Left cardiac atrium (tissue), 2 donors: ENCODE data around the gene RAX2. TPM values are rescaled to one million over a fixed set of nuclear protein-coding genes. Genes with fewer than 3 reads are reported as not detected.

ENCODE experiments used
- total RNA-seq, 2 donors: library from RNA; stranded (reverse); fragmentation: NEBNext Ultra II Directional; extraction: Animal tissue kit (Norgen Biotek cat#: 25700); gene quantifications; one replicate each; pipeline ENCODE4 v1.2.1, GENCODE V29; 2021
- donor health status: DM: no; HTN: yes; CAD: no; lungs with severe emphysema.
- donor health status: DM: yes; HTN: yes; CAD: no.

RAX2 gene
- total RNA-seq, 2 donors from 2014 or later, result not detected

Other genes starting within 250 kb of the RAX2 start
- gene TEKTIP1, start 233.1 kb downstream of the RAX2 start, total RNA-seq, result under 1 TPM in 1 of 2 donors, not detected in 1; 0.52 TPM
- 10 to 100 TPM; 29.8 to 40.4 TPM for gene MFSD12, start 214.6 kb downstream of the RAX2 start, total RNA-seq
- gene HMG20B, start 199.3 kb downstream of the RAX2 start, total RNA-seq, result 10 to 100 TPM; 34.8 to 42.0 TPM
- gene GIPC3, start 186.8 kb downstream of the RAX2 start, total RNA-seq, result 1 to 10 TPM; 1.5 to 1.6 TPM
- 1 to 10 TPM; 2.3 to 3.7 TPM for gene TBXA2R, start 165.4 kb downstream of the RAX2 start, total RNA-seq
- gene CACTIN, start 145.4 kb downstream of the RAX2 start, total RNA-seq, result 10 to 100 TPM; 12.5 to 12.9 TPM
- gene PIP5K1C, start 71.8 kb downstream of the RAX2 start, total RNA-seq, result 10 to 100 TPM; 36.6 to 44.3 TPM
- under 1 TPM in 1 of 2 donors, not detected in 1; 0.32 TPM for gene TJP3, start 63.8 kb downstream of the RAX2 start, total RNA-seq
- gene APBA3, start 10.5 kb downstream of the RAX2 start, total RNA-seq, result 10 to 100 TPM; 12.6 to 12.7 TPM
- 10 to 100 TPM; 63.6 to 68.9 TPM for gene MRPL54, start 9.5 kb downstream of the RAX2 start, total RNA-seq
- 1 to 10 TPM in 1 of 2 donors, under 1 TPM in 1; 0.92 to 1.4 TPM for gene MATK, start 14.2 kb upstream of the RAX2 start, total RNA-seq
- under 1 TPM; 0.29 to 0.35 TPM for gene ZFR2, start 96.8 kb upstream of the RAX2 start, total RNA-seq
- gene ATCAY, start 108.5 kb upstream of the RAX2 start, total RNA-seq, result not detected
- 1,000 to 10,000 TPM; 1,098 to 1,409 TPM for gene NMRK2, start 160.8 kb upstream of the RAX2 start, total RNA-seq
- 10 to 100 TPM; 52.4 to 95.1 TPM for gene DAPK3, start 198.9 kb upstream of the RAX2 start, total RNA-seq
- gene EEF2, start 213.2 kb upstream of the RAX2 start, total RNA-seq, result 1,000 to 10,000 TPM; 1,815 to 2,062 TPM
- gene PIAS4, start 235.5 kb upstream of the RAX2 start, total RNA-seq, result 10 to 100 TPM; 13.8 to 14.0 TPM